GM10847 (cell line): ENCODE measurements around the gene TUBGCP6.

Experiments
- POLR2A ChIP-seq: IDR thresholded peaks from 2 replicates; pipeline ENCODE4 v1.6.1; 2011; ENCODE audit not compliant: insufficient read length; ENCODE audit errors: extremely low read depth

Gene TUBGCP6

GRCh38 chr22:50207383-50208140 is 37.3 kb downstream of the TUBGCP6 start:
- no peak for TF ChIP-seq POLR2A

GRCh38 chr22:50206599-50206998 is 38.2 kb downstream of the TUBGCP6 start:
- TF ChIP-seq POLR2A: no peak

GRCh38 chr22:50205781-50206569 is 38.8 kb downstream of the TUBGCP6 start:
- no peak for TF ChIP-seq POLR2A

GRCh38 chr22:50204571-50204970 is 40.3 kb downstream of the TUBGCP6 start:
- no peak for TF ChIP-seq POLR2A

GRCh38 chr22:50203288-50203687 is 41.5 kb downstream of the TUBGCP6 start:
- TF ChIP-seq POLR2A: no peak

- no peak for TF ChIP-seq POLR2A
These were observed 42.6 kb downstream of the TUBGCP6 start for GRCh38 chr22:50202130-50202666.

- no peak for TF ChIP-seq POLR2A
These were observed 43.4 kb downstream of the TUBGCP6 start for GRCh38 chr22:50201191-50202129.

- TF ChIP-seq POLR2A: peak; percentile 38
These were observed 44.2 kb downstream of the TUBGCP6 start, which contains the start of gene SELENOO for GRCh38 chr22:50200461-50201190. SELENOO (plus strand) TSS chr22:50201011; CDS start chr22:50201037, 26 bp downstream.

- TF ChIP-seq POLR2A: no peak
These were observed 44.9 kb downstream of the TUBGCP6 start for GRCh38 chr22:50199829-50200460.

- no peak for TF ChIP-seq POLR2A
These were observed 45.5 kb downstream of the TUBGCP6 start for GRCh38 chr22:50199251-50199721.

- no peak for TF ChIP-seq POLR2A
These were observed 46.2 kb downstream of the TUBGCP6 start for GRCh38 chr22:50198624-50199017.

GRCh38 chr22:50197856-50198623 is 46.8 kb downstream of the TUBGCP6 start:
- TF ChIP-seq POLR2A: no peak
